C4-2B (cell line): ENCODE measurements around the gene TMPRSS9.

ENCODE experiments used
- CTCF ChIP-seq: fragments of 450-650 bp; conservative IDR thresholded peaks from 2 replicates; pipeline ENCODE4 v1.5.1; 2017; ENCODE audit warnings: mild to moderate bottlenecking
- ZFX ChIP-seq: fragments of 450-650 bp; IDR thresholded peaks from 2 replicates; pipeline ENCODE4 v1.6.1; 2017

- TF ChIP-seq CTCF (no peak), ZFX (no peak)
These were observed 69.0 kb downstream of the TMPRSS9 start for GRCh38 chr19:2428756-2429711.
